Erythroblast (primary cell): ENCODE data around the gene CD81.

Experiments
- GATA1 ChIP-seq: IDR thresholded peaks from 2 replicates; pipeline ENCODE4 v1.6.1; 2011; ENCODE audit warnings: low read depth, mild to moderate bottlenecking, control low read depth, low read length, moderate library complexity
- POLR2A ChIP-seq: IDR thresholded peaks from 2 replicates; pipeline ENCODE4 v1.6.1; 2011; ENCODE audit warnings: mild to moderate bottlenecking, low read length

DNA sequence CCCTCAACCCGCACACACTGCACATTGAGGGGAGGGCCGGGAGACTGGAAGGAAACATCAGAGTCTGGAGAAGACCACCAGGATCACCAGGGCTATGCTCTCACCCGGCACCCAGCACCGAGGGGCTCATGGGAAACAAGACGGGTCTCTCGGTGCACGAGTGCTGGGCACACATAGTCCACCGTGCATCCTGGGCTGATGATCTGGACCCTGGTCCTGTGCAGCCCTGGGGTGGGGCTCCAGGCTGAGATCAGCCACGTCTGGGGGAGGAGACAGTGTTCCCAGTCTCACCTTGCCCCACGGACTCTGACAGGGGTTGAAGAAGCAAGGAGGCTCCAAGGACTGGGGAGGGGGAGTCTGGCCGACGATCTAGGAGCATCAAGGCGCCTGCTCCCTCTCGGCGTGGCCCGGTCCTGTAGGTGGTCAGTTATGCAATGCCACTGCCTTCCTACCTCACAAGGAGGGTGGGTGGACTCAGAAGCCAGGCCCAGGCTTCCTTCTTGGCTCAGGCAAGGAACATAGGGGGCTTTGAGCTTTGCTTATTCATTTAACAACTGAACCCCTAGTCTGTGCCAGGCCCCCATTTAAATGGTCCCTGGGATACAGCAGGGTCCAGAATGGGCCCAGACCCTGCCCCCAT lies 11.4 kb upstream of the CD81 start:
- TF ChIP-seq POLR2A: no peak
- no peak for TF ChIP-seq GATA1
